Nephron progenitor cell (in vitro differentiated cells): ENCODE data around the gene MUC3A.
"Not testable (repeated sequence)": the region's sequence is repeated elsewhere in the genome, so short reads cannot be mapped to it uniquely, and the experiment has no call there.

Experiments
- DNase-seq: peaks from one replicate; pipeline ENCODE4 v3.0.0; 2021
- H3K27ac Mint-ChIP-seq: 2 replicates; pipeline ENCODE4 v1.8.0; 2021; ENCODE audit warnings: mild to moderate bottlenecking, moderate library complexity, mixed read lengths
- H3K27me3 Mint-ChIP-seq: 2 replicates; pipeline ENCODE4 v1.8.0; 2021; ENCODE audit warnings: mild to moderate bottlenecking, low read depth, mixed read lengths; ENCODE audit not compliant: poor library complexity
- H3K36me3 Mint-ChIP-seq: 2 replicates; pipeline ENCODE4 v1.8.0; 2021; ENCODE audit warnings: low read depth, mixed read lengths
- H3K4me1 Mint-ChIP-seq: 2 replicates; pipeline ENCODE4 v1.8.0; 2021; ENCODE audit warnings: mixed read lengths
- H3K4me3 Mint-ChIP-seq: 2 replicates; pipeline ENCODE4 v1.8.0; 2021; ENCODE audit warnings: mild to moderate bottlenecking, moderate library complexity, mixed read lengths
- H3K9me3 Mint-ChIP-seq: 2 replicates; pipeline ENCODE4 v1.8.0; 2021; ENCODE audit warnings: mild to moderate bottlenecking, moderate library complexity, mixed read lengths
- CTCF ChIP-seq: fragments of 200-600 bp; sonication (generic); IDR thresholded peaks from 2 replicates; pipeline ENCODE4 v1.5.0; 2021; ENCODE audit warnings: antibody characterized with exemption

Gene MUC3A

GRCh38 chr7:100974021-100974420 is 24.7 kb downstream of the MUC3A start:
- TF ChIP-seq CTCF: no peak
- Mint-ChIP-seq H3K4me1 (peaks cover 6% of the 10 kb centered on the region), H3K9me3 (peaks cover 16% of the 10 kb centered on the region), H3K27me3 (peaks cover 57% of the 10 kb centered on the region), H3K36me3 (no peaks in the 10 kb centered on the region), H3K4me3 (no peak overlapping the region), H3K27ac (no peak overlapping the region)
- DNase-seq: no peak

- H3K27me3 Mint-ChIP-seq: peaks cover 50% of the 10 kb centered on the region
- H3K4me1 Mint-ChIP-seq: no peaks in the 10 kb centered on the region
- H3K27ac Mint-ChIP-seq: no peak overlapping the region
- no peak for DNase-seq
- H3K9me3 Mint-ChIP-seq: peaks cover 16% of the 10 kb centered on the region
- no peaks in the 10 kb centered on the region for H3K36me3 Mint-ChIP-seq
- H3K4me3 Mint-ChIP-seq: no peak overlapping the region
- TF ChIP-seq CTCF: no peak
These were observed 26.1 kb downstream of the MUC3A start for GRCh38 chr7:100975371-100975821.

GRCh38 chr7:100978300-100978699 is 29.0 kb downstream of the MUC3A start:
- Mint-ChIP-seq H3K9me3 (peaks cover 10% of the 10 kb centered on the region), H3K4me3 (no peak overlapping the region), H3K27me3 (peaks cover 40% of the 10 kb centered on the region), H3K36me3 (no peaks in the 10 kb centered on the region), H3K27ac (no peak overlapping the region), H3K4me1 (no peaks in the 10 kb centered on the region)
- no peak for DNase-seq
- TF ChIP-seq CTCF: no peak

- Mint-ChIP-seq H3K4me3 (no peak overlapping the region), H3K27me3 (peaks cover 33% of the 10 kb centered on the region), H3K27ac (no peak overlapping the region), H3K36me3 (no peaks in the 10 kb centered on the region), H3K9me3 (no peaks in the 10 kb centered on the region), H3K4me1 (peaks cover 5% of the 10 kb centered on the region)
- TF ChIP-seq CTCF: no peak
- DNase-seq: no peak
These were observed 34.3 kb downstream of the MUC3A start for GRCh38 chr7:100983451-100984187.

GRCh38 chr7:100984241-100984918 is 35.0 kb downstream of the MUC3A start:
- DNase-seq, H3K4me1 Mint-ChIP-seq, H3K4me3 Mint-ChIP-seq, H3K9me3 Mint-ChIP-seq, H3K27ac Mint-ChIP-seq, H3K36me3 Mint-ChIP-seq: not testable (repeated sequence)
- H3K27me3 Mint-ChIP-seq: peaks cover 36% of the 10 kb centered on the region

GRCh38 chr7:100985033-100985797 is 35.9 kb downstream of the MUC3A start:
- H3K4me3 Mint-ChIP-seq, DNase-seq, H3K9me3 Mint-ChIP-seq, H3K4me1 Mint-ChIP-seq, H3K27ac Mint-ChIP-seq, H3K36me3 Mint-ChIP-seq: not testable (repeated sequence)
- H3K27me3 Mint-ChIP-seq: peaks cover 29% of the 10 kb centered on the region
